Measurements from ENCODE around the gene DMRTB1. TPM values are rescaled to one million over a fixed set of nuclear protein-coding genes. Genes with fewer than 3 reads are reported as not detected.

DMRTB1 gene
- total and polyA plus RNA-seq, 2 of the 8 experiments (the other 6 are each of a cell fraction or from before 2014, with no cell fraction given), result 0.06 to 0.35 TPM

DNA sequence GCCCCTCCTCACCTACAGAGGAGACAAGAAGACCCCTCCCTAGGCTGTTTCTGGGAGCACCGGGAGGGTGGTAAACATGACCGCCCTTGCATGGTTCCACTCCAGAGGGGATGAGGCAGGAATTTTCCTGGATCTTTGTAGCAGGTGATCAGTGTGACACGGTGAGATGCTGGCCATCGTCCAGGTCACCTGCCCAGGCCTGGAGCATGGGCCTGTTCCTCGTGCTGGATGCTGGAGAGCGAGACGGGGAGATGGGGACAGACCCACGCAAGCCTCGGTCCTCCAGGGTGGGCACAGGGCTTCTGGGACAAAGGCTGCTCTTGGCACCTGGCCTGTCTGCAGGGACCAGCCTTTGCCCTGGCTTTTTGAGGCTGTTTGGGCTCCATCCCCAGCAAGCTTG is 46.2 kb downstream of the DMRTB1 start (continued):
- no peak for TF ChIP-seq GABPA (IDR thresholded peaks at IDR 0.05; ENCODE audit: borderline replicate concordance, insufficient read depth, low read length)
- no peak for TF ChIP-seq YY1 (IDR thresholded peaks at IDR 0.05; ENCODE audit: low read depth, low read length)
- no peak for TF ChIP-seq MAFK (IDR thresholded peaks at IDR 0.05; ENCODE audit: low read depth, low read length)
- TF ChIP-seq JUND (IDR thresholded peaks at IDR 0.05; ENCODE audit: low read length), result no peak
- TF ChIP-seq KDM1A (IDR thresholded peaks at IDR 0.05; ENCODE audit: borderline replicate concordance, low read length), result no peak
